Stimulated activated naive CD8-positive, alpha-beta T cell treated with anti-CD3 and anti-CD28 coated beads, Interleukin-15, Interleukin-2, amounts not matched to agents 100 U/mL and 50 U/mL, for 24 hours (primary cell): ENCODE data around the gene CCDC69.

Source experiments
- ATAC-seq: fragments of 150-1000 bp; cut with Tn5 transposase; one replicate; pipeline ENCODE4 v1.10.0; 2021
- DNase-seq: peaks from one replicate; pipeline ENCODE4 v3.0.0; 2021

CCDC69 gene

GRCh38 chr5:151142933-151143332 is 81.0 kb downstream of the CCDC69 start:
- DNase-seq (no peak), ATAC-seq (no peak)

- peak; percentile 74 for DNase-seq
- peak; percentile 92 for ATAC-seq
Observed at GRCh38 chr5:151141535-151141934, 82.4 kb downstream of the CCDC69 start.

GRCh38 chr5:151140686-151141459 is 83.0 kb downstream of the CCDC69 start:
- DNase-seq (no peak), ATAC-seq (no peak)

- DNase-seq (peak; percentile 35), ATAC-seq (peak; percentile 15)
Observed at GRCh38 chr5:151139646-151140045, 84.2 kb downstream of the CCDC69 start.

- no peak for DNase-seq
Observed at GRCh38 chr5:151139015-151139414, 84.9 kb downstream of the CCDC69 start.

GRCh38 chr5:151138114-151138513 is 85.8 kb downstream of the CCDC69 start:
- ATAC-seq (no peak), DNase-seq (no peak)

More at GRCh38 chr5:151139015-151139414, 84.9 kb downstream of the CCDC69 start:
- peak; percentile 8 for ATAC-seq

GRCh38 chr5:151137067-151137825 is 86.6 kb downstream of the CCDC69 start:
- ATAC-seq (no peak), DNase-seq (no peak)

GRCh38 chr5:151134228-151134627 is 89.7 kb downstream of the CCDC69 start:
- DNase-seq (no peak), ATAC-seq (no peak)

- ATAC-seq (no peak), DNase-seq (no peak)
Observed at GRCh38 chr5:151132963-151133362, 90.9 kb downstream of the CCDC69 start.
